ENCODE measurements around the gene PADI6.
"Not testable (repeated sequence)": the region's sequence is repeated elsewhere in the genome, so short reads cannot be mapped to it uniquely, and the experiment has no call there.

DNA sequence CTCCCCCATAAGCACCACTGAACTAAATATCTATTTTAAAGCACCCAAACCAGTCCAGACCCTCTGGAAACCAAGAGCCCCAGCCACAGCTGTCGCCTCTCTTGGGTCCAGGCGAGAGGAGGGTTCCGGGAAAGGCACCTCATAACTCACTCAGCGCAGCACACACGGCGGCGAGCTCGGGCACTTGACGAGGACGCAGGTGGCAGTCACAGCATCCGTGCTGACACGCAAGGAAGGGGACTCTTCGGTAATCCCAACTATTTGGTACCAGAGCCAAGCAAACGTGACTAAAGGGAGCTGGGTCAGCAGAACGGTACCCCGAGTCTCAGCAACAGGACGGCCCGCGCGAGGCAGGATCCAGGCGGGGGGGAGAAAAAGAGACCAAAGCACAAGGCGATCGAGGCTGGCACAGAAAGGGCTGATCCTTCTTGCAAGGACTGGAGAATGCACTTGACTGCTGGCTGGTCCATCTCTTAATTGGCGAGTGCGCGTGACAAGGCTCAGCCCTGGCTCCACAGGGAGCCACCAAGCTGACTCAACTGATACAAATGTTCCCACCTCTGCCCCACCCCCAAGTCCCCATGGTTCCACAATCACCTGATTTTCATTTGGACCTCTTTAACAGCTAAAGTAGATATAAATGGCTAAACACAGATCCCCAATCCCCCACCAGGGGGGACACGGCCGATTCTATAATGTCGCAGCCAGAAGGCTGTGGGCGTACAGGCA lies 36.0 kb downstream of the PADI6 start:
- TF ChIP-seq, protein P1, sequence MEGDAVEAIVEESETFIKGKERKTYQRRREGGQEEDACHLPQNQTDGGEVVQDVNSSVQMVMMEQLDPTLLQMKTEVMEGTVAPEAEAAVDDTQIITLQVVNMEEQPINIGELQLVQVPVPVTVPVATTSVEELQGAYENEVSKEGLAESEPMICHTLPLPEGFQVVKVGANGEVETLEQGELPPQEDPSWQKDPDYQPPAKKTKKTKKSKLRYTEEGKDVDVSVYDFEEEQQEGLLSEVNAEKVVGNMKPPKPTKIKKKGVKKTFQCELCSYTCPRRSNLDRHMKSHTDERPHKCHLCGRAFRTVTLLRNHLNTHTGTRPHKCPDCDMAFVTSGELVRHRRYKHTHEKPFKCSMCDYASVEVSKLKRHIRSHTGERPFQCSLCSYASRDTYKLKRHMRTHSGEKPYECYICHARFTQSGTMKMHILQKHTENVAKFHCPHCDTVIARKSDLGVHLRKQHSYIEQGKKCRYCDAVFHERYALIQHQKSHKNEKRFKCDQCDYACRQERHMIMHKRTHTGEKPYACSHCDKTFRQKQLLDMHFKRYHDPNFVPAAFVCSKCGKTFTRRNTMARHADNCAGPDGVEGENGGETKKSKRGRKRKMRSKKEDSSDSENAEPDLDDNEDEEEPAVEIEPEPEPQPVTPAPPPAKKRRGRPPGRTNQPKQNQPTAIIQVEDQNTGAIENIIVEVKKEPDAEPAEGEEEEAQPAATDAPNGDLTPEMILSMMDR (IDR thresholded peaks at IDR 0.05): not testable (repeated sequence)
- not testable (repeated sequence) for TF ChIP-seq POLR2AphosphoS5, POLR2A, EP300 (IDR thresholded peaks at IDR 0.05)

All from gastroesophageal sphincter (tissue), 3 donors.